C4-2B (cell line): ENCODE data around the gene DNAJB8.

Source experiments
- ZFX ChIP-seq: fragments of 450-650 bp; IDR thresholded peaks from 2 replicates; pipeline ENCODE4 v1.6.1; 2017
- TF ChIP-seq, protein P1 (sequence below): fragments of 450-650 bp; conservative IDR thresholded peaks from 2 replicates; pipeline ENCODE4 v1.5.1; 2017; ENCODE audit warnings: mild to moderate bottlenecking

DNA sequence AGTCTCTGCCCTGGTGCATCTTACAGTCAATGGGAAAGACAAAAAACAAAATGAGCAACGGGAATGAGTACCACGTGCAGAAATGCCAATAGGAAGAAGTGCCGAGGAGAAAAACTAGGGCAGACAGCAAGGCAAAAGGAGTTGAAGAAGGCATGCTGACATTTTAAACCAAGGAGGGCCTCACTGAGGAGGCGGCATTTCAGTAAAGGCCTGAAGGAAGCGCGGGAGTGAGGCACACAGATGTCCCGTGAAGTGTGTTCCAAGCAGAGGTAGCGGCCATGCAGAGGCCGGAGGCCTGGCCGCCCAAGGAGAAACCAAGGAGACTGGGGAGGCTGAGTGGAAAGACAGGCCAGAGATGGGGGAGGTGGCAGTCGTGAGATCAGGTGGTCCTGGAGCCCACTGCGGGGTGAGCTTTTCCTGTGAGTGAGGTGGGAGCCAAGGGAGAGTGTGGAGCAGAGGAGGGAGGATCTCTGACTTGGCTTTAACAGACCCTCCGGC is 34.8 kb downstream of the DNAJB8 start:
- TF ChIP-seq, protein P1, sequence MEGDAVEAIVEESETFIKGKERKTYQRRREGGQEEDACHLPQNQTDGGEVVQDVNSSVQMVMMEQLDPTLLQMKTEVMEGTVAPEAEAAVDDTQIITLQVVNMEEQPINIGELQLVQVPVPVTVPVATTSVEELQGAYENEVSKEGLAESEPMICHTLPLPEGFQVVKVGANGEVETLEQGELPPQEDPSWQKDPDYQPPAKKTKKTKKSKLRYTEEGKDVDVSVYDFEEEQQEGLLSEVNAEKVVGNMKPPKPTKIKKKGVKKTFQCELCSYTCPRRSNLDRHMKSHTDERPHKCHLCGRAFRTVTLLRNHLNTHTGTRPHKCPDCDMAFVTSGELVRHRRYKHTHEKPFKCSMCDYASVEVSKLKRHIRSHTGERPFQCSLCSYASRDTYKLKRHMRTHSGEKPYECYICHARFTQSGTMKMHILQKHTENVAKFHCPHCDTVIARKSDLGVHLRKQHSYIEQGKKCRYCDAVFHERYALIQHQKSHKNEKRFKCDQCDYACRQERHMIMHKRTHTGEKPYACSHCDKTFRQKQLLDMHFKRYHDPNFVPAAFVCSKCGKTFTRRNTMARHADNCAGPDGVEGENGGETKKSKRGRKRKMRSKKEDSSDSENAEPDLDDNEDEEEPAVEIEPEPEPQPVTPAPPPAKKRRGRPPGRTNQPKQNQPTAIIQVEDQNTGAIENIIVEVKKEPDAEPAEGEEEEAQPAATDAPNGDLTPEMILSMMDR, result no peak
- TF ChIP-seq ZFX, result no peak
